Liver (tissue), 9 donors: ENCODE measurements around the gene CRIP1. TPM values are rescaled to one million over a fixed set of nuclear protein-coding genes. Genes with fewer than 3 reads are reported as not detected.

Experiments used
- DNase-seq: peaks from one replicate; pipeline ENCODE4 v3.0.0-alpha.2; 2017; ENCODE audit warnings: low spot score
- H3K27ac ChIP-seq, 2 donors: one replicate each; pipeline ENCODE4 v1.7.0; 2013; ENCODE audit warnings: inconsistent platforms in 2 of 2, low read length in 2 of 2, control low read depth in 1 of 2, low read depth in 1 of 2, mild to moderate bottlenecking in 1 of 2
- H3K27me3 ChIP-seq, 4 donors: one replicate each; pipeline versions ENCODE4 v1.6.1 to v1.7.0; 2013; ENCODE audit warnings: low read length in 3 of 4, inconsistent platforms in 1 of 4, mild to moderate bottlenecking in 1 of 4, moderate library complexity in 1 of 4; ENCODE audit not compliant: control insufficient read depth in 4 of 4, insufficient read depth in 4 of 4
- H3K36me3 ChIP-seq, 4 donors: one replicate each; pipeline versions ENCODE4 v1.6.1 to v1.7.0; 2013; ENCODE audit warnings: low read length in 3 of 4, mild to moderate bottlenecking in 3 of 4, low read depth in 1 of 4, moderate library complexity in 1 of 4; ENCODE audit not compliant: control insufficient read depth in 4 of 4, insufficient read depth in 3 of 4
- H3K4me1 ChIP-seq, 4 donors: one replicate each; pipeline versions ENCODE4 v1.6.1 to v1.7.0; 2013; ENCODE audit warnings: low read length in 3 of 4, mild to moderate bottlenecking in 3 of 4, moderate library complexity in 1 of 4; ENCODE audit not compliant: control insufficient read depth in 4 of 4, insufficient read depth in 4 of 4
- H3K4me3 ChIP-seq, 3 donors: one replicate each; pipeline versions ENCODE4 v1.6.1 to v1.7.0; 2013; ENCODE audit warnings: low read length in 3 of 3, control low read depth in 1 of 3, low read depth in 1 of 3, mild to moderate bottlenecking in 1 of 3
- H3K9ac ChIP-seq, 2 donors: one replicate each; pipeline ENCODE4 v1.7.0; 2013; ENCODE audit warnings: low read length in 2 of 2, mild to moderate bottlenecking in 2 of 2, moderate library complexity in 2 of 2, control low read depth in 1 of 2, low read depth in 1 of 2
- H3K9me3 ChIP-seq, 4 donors: one replicate each; pipeline versions ENCODE4 v1.6.1 to v1.7.0; 2013; ENCODE audit warnings: low read length in 3 of 4; ENCODE audit not compliant: control insufficient read depth in 4 of 4
- EGR1 ChIP-seq, 2 donors: IDR thresholded peaks; 2 replicates each; pipeline ENCODE4 v1.6.1; 2016 to 2018; ENCODE audit warnings: antibody characterized with exemption in 2 of 2, low read depth in 2 of 2
- FOXA1 ChIP-seq: IDR thresholded peaks from 2 replicates; pipeline ENCODE4 v1.6.1; 2016; ENCODE audit warnings: antibody characterized with exemption
- FOXA2 ChIP-seq: IDR thresholded peaks from 2 replicates; pipeline ENCODE4 v1.6.1; 2016; ENCODE audit warnings: antibody characterized with exemption
- GABPA ChIP-seq, 2 donors: IDR thresholded peaks in 1 of 2; conservative IDR thresholded peaks in 1 of 2; 2 replicates each; pipeline ENCODE4 v1.6.1; 2016; ENCODE audit warnings: antibody characterized with exemption in 2 of 2, mild to moderate bottlenecking in 1 of 2, moderate library complexity in 1 of 2
- HNF4A ChIP-seq, 2 donors: conservative IDR thresholded peaks; 2 replicates each; pipeline ENCODE4 v1.6.1; 2016; ENCODE audit warnings: antibody characterized with exemption in 2 of 2, mild to moderate bottlenecking in 2 of 2
- HNF4G ChIP-seq: IDR thresholded peaks from 2 replicates; pipeline ENCODE4 v1.6.1; 2016; ENCODE audit warnings: antibody characterized with exemption
- JUND ChIP-seq, 2 donors: IDR thresholded peaks; 2 replicates each; pipeline ENCODE4 v1.6.1; 2016; ENCODE audit warnings: antibody characterized with exemption in 2 of 2
- NR2F2 ChIP-seq: IDR thresholded peaks from 2 replicates; pipeline ENCODE4 v1.6.1; 2016; ENCODE audit warnings: antibody characterized with exemption
- RAD21 ChIP-seq, 2 donors: IDR thresholded peaks; 2 replicates each; pipeline ENCODE4 v1.6.1; 2016; ENCODE audit warnings: antibody characterized with exemption in 2 of 2, mild to moderate bottlenecking in 2 of 2
- RXRA ChIP-seq, 2 donors: IDR thresholded peaks; 2 replicates each; pipeline ENCODE4 v1.6.1; 2017 to 2018; ENCODE audit warnings: antibody characterized with exemption in 2 of 2, mild to moderate bottlenecking in 1 of 2
- SP1 ChIP-seq: IDR thresholded peaks from 2 replicates; pipeline ENCODE4 v1.6.1; 2018; ENCODE audit warnings: antibody characterized with exemption, mild to moderate bottlenecking
- TAF1 ChIP-seq: conservative IDR thresholded peaks from 2 replicates; pipeline ENCODE4 v1.6.1; 2016; ENCODE audit warnings: antibody characterized with exemption, mild to moderate bottlenecking
- YY1 ChIP-seq: IDR thresholded peaks from 2 replicates; pipeline ENCODE4 v1.6.1; 2016; ENCODE audit warnings: antibody characterized with exemption, mild to moderate bottlenecking
- WGBS: extraction: QIAGEN DNeasy Blood & Tissue Kit; methylation state at CpG from one replicate; pipeline ENCODE4 v1.1.7; 2013; 5-methylcytosine and 5-hydroxymethylcytosine counted together
- polyA plus RNA-seq, 2 donors: library from polyadenylated mRNA; stranded (reverse) in 1 of 2; unstranded in 1 of 2; fragments of 200-250 nt in 1 of 2; fragments of >200 nt in 1 of 2; fragmentation: Nextera tagmentation in 1 of 2; extraction: Ambion mirVana in 1 of 2; gene quantifications; one replicate each; pipeline versions ENCODE4 v1.2.1 to v1.2.3, GENCODE V29; 2013 to 2015
- total RNA-seq, 2 donors: library from RNA; depleted of rRNA; stranded (reverse); fragments of >200 nt; gene quantifications; one replicate each; pipeline ENCODE4 v1.2.3, GENCODE V29; 2014
- TF ChIP-seq, protein P1 (sequence below): IDR thresholded peaks from 2 replicates; pipeline ENCODE4 v1.6.1; 2016; ENCODE audit warnings: antibody characterized with exemption
- TF ChIP-seq, protein P2 (sequence below): IDR thresholded peaks from 2 replicates; pipeline ENCODE4 v1.6.1; 2016; ENCODE audit warnings: antibody characterized with exemption, mild to moderate bottlenecking
- TF ChIP-seq, protein P3 (sequence below): IDR thresholded peaks from 2 replicates; pipeline ENCODE4 v1.6.1; 2016; ENCODE audit warnings: antibody characterized with exemption
- TF ChIP-seq, protein P4 (sequence below): IDR thresholded peaks from 2 replicates; pipeline ENCODE4 v1.6.1; 2016; ENCODE audit warnings: antibody characterized with exemption
- TF ChIP-seq, protein P5 (sequence below): fragments of 150-350 bp; IDR thresholded peaks from 2 replicates; pipeline ENCODE4 v1.5.1; 2017; ENCODE audit warnings: improper control_type of control experiment, low read depth, low read length; ENCODE audit not compliant: missing input control
- donor health status: healthy.
- donor health status: healthy.
- donor health status: healthy.
- donor health status: healthy.
- donor health status: healthy.

Gene CRIP1
- total and polyA plus RNA-seq, 4 donors = 1.4 to 11.4 (median 3.9) TPM

DNA sequence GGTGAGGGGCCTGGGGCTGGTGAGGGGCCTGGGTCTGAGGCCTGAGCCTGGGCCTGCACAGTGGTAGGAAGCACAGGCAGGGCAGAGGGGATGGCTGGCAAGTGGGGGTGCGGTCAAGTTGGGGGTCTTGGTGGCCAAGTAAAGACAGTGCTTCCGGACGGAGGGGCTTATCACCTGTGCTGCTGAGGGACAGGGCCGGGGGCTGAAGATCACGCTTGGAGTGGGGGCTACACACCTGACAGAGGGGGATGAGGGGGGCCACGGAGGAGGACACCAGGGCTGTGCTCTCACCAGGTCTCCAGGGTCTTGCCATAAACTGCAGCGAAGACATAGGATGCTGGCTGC lies 16.6 kb downstream of the CRIP1 start:
- Histone ChIP-seq H3K36me3 (no peaks in the 10 kb centered on the region), H3K9ac (no peak overlapping the region), H3K27me3 (no peaks in the 10 kb centered on the region), H3K27ac (no peak overlapping the region), H3K4me1 (peaks cover 0 to 9% (median 5%) of the 10 kb centered on the region in 4 donors), H3K9me3 (no peaks in the 10 kb centered on the region), H3K4me3 (no peak overlapping the region)
- WGBS = 92% methylated on average over 7 of the region's 7 CpGs
- TF ChIP-seq RXRA (IDR thresholded peaks at IDR 0.05) = no peak
- TF ChIP-seq YY1 = no peak
- TF ChIP-seq RAD21 (IDR thresholded peaks at IDR 0.05) = no peak
- no peak for TF ChIP-seq FOXA1
- no peak for TF ChIP-seq JUND (IDR thresholded peaks at IDR 0.05)
- TF ChIP-seq, protein P1, sequence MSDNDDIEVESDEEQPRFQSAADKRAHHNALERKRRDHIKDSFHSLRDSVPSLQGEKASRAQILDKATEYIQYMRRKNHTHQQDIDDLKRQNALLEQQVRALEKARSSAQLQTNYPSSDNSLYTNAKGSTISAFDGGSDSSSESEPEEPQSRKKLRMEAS = no peak
- no peak for TF ChIP-seq EGR1 (IDR thresholded peaks at IDR 0.05; ENCODE audit: low read depth in 2 of 2)
- no peak for TF ChIP-seq NR2F2
- TF ChIP-seq, protein P2, sequence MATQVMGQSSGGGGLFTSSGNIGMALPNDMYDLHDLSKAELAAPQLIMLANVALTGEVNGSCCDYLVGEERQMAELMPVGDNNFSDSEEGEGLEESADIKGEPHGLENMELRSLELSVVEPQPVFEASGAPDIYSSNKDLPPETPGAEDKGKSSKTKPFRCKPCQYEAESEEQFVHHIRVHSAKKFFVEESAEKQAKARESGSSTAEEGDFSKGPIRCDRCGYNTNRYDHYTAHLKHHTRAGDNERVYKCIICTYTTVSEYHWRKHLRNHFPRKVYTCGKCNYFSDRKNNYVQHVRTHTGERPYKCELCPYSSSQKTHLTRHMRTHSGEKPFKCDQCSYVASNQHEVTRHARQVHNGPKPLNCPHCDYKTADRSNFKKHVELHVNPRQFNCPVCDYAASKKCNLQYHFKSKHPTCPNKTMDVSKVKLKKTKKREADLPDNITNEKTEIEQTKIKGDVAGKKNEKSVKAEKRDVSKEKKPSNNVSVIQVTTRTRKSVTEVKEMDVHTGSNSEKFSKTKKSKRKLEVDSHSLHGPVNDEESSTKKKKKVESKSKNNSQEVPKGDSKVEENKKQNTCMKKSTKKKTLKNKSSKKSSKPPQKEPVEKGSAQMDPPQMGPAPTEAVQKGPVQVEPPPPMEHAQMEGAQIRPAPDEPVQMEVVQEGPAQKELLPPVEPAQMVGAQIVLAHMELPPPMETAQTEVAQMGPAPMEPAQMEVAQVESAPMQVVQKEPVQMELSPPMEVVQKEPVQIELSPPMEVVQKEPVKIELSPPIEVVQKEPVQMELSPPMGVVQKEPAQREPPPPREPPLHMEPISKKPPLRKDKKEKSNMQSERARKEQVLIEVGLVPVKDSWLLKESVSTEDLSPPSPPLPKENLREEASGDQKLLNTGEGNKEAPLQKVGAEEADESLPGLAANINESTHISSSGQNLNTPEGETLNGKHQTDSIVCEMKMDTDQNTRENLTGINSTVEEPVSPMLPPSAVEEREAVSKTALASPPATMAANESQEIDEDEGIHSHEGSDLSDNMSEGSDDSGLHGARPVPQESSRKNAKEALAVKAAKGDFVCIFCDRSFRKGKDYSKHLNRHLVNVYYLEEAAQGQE = no peak
- no peak for TF ChIP-seq SP1
- TF ChIP-seq HNF4A (conservative IDR thresholded peaks at IDR 0.05) = no peak
- TF ChIP-seq, protein P3, sequence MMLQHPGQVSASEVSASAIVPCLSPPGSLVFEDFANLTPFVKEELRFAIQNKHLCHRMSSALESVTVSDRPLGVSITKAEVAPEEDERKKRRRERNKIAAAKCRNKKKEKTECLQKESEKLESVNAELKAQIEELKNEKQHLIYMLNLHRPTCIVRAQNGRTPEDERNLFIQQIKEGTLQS = no peak
- TF ChIP-seq TAF1 = no peak
- TF ChIP-seq, protein P4, sequence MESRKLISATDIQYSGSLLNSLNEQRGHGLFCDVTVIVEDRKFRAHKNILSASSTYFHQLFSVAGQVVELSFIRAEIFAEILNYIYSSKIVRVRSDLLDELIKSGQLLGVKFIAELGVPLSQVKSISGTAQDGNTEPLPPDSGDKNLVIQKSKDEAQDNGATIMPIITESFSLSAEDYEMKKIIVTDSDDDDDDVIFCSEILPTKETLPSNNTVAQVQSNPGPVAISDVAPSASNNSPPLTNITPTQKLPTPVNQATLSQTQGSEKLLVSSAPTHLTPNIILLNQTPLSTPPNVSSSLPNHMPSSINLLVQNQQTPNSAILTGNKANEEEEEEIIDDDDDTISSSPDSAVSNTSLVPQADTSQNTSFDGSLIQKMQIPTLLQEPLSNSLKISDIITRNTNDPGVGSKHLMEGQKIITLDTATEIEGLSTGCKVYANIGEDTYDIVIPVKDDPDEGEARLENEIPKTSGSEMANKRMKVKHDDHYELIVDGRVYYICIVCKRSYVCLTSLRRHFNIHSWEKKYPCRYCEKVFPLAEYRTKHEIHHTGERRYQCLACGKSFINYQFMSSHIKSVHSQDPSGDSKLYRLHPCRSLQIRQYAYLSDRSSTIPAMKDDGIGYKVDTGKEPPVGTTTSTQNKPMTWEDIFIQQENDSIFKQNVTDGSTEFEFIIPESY = no peak
- TF ChIP-seq FOXA2 = no peak
- TF ChIP-seq, protein P5, sequence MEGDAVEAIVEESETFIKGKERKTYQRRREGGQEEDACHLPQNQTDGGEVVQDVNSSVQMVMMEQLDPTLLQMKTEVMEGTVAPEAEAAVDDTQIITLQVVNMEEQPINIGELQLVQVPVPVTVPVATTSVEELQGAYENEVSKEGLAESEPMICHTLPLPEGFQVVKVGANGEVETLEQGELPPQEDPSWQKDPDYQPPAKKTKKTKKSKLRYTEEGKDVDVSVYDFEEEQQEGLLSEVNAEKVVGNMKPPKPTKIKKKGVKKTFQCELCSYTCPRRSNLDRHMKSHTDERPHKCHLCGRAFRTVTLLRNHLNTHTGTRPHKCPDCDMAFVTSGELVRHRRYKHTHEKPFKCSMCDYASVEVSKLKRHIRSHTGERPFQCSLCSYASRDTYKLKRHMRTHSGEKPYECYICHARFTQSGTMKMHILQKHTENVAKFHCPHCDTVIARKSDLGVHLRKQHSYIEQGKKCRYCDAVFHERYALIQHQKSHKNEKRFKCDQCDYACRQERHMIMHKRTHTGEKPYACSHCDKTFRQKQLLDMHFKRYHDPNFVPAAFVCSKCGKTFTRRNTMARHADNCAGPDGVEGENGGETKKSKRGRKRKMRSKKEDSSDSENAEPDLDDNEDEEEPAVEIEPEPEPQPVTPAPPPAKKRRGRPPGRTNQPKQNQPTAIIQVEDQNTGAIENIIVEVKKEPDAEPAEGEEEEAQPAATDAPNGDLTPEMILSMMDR = no peak
- no peak for TF ChIP-seq HNF4G
- no peak for TF ChIP-seq GABPA (IDR thresholded peaks at IDR 0.05 in 1 of 2, conservative IDR thresholded peaks at IDR 0.05 in 1 of 2)
- DNase-seq = no peak
